Activated naive CD4-positive, alpha-beta T cell treated with anti-CD3 and anti-CD28 coated beads, Interleukin-2, amount 50 U/mL, for 16 hours (primary cell): Measurements from ENCODE around the gene SET.
"Not testable (repeated sequence)": the region's sequence is repeated elsewhere in the genome, so short reads cannot be mapped to it uniquely, and the experiment has no call there.

Experiments used
- DNase-seq: peaks from one replicate; pipeline ENCODE4 v3.0.0-alpha.2; 2020

SET gene, protein sequence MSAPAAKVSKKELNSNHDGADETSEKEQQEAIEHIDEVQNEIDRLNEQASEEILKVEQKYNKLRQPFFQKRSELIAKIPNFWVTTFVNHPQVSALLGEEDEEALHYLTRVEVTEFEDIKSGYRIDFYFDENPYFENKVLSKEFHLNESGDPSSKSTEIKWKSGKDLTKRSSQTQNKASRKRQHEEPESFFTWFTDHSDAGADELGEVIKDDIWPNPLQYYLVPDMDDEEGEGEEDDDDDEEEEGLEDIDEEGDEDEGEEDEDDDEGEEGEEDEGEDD

DNA sequence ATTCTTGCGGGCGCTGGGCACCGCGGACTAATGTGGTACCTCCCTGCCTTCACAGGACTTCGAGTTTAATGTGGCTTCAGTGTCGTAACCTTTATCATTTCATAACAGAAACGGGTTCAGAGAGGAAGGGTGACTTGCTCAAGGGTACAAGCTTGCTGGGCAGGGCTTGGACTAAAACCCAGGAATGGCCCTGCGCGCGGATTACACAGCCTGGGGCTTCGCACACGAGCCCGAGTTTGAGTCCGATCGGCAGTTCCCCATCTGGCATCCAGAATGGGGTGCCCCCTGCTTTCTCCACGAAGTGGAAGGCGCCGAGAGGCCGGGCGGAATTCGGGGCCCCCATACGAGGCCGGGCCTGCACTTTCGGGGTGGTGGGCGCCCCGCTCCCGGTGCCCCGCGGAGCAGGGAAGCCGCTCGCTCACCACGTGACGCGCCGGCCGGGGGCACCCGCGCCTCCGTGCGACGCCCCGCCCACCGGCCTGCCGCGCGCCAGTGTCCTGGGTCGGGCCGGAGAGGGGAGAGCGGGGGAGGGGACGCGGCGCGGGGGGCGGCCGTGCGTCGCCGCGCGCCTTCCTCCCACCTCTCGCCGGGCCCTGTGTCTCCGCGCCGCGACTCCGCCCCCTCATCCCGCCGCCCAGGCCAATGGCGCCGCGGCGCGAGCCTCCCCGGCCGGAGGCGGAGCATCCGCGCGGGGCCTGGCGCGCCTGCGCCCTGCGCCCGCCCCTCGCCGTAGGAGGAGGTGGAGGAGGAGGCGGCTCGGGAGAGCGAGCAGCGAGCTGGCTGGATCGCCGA, at the start of gene SET:
TSS of gene SET (plus strand) at position 722 of the 792 bp plus-strand sequence. CDS start 361 bp downstream, outside the sequence.
- DNase-seq, result peak; percentile 94

DNA sequence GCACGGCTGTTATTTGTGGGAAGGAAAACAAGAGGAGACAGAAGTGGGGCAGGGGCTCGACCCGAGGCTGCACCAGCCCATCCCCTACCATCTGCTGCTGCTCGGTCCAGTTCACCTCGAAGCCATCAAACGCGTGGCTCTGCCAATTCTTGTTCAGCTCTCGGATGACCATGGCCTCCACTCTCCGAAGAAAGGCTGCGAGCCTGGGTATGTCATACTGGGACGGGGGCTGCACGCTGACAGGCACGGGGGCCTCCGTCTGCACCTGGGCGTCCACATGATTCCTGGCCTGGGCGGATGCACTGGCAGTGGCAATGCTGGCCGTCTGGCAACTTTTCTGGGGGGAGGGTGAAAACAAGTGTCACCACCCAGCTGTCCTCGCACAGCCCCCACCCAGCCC, 48.4 kb upstream of the SET start:
- no peak for DNase-seq

DNA sequence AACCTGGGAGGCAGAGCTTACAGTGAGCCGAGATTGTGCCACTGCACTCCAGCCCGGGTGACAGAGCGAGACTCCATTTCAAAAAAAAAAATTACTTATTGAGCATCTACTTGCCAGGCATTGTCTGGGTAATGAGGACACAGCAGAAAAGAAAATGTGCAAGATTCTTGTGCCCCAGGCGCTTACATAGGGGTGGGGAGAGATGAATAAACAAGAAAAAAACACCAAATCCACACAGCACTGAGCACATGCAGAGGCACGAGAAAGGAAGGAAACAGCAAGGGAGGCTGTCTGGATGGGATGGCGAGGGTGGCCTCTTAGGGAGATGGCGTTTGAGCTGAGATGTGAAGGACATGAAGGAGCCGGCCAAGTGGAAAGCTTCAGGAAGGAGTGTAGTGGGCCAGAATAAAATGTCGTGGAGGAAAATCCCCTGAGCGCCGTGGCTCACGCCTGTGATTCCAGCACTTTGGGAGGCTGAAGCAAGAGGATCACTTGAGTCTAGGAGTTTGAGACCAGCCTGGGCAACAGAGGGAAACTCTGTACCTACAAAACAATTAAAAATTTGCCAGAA, 46.3 kb upstream of the SET start:
- no peak for DNase-seq

DNA sequence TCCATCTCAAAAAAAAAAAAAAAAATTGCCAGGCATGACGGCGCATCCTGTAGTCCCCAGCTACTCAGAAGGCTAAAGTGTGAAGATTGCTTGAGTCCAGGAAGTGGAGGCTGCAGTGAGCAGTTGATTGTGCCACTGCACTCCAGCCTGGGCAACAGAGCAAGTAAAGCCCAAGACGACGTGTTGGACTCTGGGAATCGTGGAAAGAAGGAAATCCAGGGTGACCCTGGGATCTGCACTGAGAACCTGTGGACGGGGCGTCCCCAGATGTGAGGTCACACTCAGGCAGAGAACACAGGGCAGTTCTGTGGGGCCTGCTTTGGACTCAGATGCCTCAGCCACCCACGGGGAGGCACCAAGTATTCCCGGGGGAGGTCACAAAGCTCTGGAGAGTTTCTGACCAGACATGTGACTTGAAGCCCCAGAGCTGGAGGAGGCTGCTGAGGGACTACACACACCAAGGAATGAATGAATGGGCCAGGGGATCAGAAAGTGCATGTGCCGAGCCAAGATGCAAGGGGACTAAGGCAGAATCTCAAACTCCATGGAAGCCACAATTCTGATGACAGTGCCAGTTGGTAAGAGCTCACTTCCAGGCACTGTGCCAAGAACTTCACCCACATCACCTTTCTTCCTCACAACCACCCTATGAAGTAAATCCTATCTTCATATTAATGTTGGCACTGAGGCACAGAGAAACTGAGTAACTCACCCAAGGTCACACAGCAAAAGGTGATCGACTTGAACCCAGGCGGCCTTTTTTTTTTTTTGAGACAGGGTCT, 45.3 kb upstream of the SET start:
- DNase-seq, result no peak

DNA sequence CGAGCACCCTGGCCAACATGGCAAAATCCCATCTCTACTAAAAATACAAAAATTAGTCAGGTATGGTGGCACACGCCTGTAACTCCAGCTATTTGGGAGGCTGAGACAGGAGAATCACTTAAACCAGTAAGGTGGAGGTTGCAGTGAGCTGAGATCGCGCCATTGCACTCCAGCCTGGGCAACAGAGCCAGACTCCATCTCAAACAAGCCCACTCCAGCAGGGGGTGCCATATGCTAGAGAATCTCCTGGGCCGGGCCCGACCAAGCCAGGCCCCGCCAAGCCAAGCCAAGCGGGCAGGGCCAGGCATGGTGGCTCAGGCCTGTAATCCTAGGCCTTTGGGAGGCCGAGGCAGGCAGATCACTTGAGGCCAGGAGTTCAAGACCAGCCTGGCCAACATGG, 40.8 kb upstream of the SET start:
- DNase-seq, result peak; percentile 77

DNA sequence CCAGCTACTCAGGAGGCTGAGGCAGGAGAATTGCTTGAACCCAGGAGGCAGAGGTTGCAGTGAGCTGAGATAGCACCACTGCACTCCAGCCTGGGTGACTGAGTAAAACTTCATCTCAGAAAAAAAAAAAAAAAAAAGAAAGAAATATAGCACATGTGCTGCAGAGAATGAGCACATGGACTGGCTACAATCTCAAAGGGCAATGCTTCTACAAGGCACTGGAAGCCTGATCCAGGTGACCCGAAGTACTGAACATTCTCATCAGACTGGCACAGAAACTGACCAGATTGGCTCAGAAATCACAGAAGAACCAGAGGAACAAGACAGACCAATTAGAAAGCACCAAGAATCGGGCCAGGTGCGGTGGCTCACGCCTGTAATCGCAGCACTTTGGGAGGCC, 37.2 kb upstream of the SET start:
- DNase-seq, result no peak

DNA sequence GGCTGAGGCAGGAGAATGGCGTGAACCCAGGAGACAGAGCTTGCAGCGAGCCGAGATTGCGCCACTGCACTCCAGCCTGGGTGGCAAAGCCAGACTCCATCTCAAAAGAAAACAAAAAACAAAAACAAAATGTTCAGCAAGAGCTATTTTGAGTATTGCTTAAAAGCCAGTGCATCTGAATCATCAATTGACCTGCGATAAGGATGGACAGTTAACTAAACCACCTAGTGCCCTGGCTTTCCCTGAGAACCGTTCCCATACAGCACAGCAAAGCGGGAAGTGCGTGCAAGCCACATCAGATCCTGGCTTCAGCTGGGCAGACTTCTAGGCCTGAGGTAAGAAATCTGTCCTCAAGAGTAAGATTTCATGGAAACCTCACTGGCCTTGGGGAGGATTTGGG, 35.1 kb upstream of the SET start:
- DNase-seq, result no peak

DNA sequence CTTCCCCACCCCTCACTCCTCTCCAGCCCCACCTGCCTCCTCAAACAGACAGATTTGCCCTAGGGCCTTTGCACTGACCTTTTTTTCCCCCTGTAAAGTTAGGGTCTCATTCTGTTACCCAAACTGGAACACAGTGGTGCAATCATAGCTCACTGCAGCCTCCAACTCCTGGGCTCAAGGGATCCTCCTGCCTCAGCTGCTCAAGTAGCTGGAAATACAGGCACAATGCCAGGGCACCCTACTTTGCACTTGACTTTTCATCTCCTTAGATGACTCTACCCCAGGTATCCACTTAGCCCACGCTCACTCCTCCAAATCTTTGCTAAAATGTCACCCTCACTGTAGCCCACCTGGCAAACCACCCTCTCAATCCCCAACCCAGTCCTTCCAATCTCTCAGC, 34.5 kb upstream of the SET start:
- DNase-seq, result no peak

DNA sequence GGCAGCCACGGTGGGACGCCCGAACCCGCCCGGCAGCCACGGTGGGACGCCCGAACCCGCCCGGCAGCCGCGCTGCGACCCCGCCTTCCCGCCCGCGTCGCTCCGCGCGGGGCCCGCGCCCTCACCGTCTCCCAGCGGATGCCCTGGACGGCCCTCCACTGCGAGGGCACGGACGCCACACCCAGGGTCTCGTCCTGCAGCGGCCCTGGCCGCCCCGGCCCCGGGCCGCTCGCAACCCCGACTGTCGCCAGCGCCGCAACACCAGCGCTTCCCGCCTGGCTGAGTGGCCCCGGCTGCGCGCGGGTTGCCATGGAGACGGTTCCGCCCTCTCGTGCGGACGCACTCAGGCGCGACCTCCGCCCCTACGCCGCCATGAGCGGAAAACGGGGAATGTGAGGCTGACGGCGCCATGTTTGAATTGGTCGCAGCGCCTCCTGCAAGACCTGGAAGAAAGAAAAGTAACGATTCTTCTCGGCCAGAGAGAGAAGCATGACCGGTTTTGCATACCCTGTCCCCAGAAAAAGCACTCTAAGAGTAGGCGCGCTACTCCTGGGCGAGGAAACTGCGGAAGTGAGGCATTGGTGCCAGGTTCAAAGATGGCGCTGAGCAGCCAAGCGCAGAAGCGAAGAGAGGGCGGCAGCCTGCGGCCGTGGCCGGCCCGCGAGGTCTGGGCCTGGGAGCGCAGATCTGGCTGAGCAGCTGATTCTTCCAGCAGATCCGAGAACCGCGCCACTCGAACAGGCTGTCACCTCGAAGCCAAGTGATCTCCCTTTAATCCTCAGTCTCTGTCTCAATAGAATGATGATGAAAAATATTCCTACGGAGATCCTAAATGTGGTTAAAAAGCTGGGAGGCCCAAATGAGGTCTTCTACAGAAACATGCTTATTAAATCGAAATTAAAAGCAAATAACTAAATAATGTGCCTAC, 32.3 kb upstream of the SET start, which contains the start of gene DYNC2I2:
TSS of gene DYNC2I2 (minus strand) at position 432 of the 928 bp plus-strand sequence. CDS start at position 311, 121 bp downstream.
- peak; percentile 97 for DNase-seq

DNA sequence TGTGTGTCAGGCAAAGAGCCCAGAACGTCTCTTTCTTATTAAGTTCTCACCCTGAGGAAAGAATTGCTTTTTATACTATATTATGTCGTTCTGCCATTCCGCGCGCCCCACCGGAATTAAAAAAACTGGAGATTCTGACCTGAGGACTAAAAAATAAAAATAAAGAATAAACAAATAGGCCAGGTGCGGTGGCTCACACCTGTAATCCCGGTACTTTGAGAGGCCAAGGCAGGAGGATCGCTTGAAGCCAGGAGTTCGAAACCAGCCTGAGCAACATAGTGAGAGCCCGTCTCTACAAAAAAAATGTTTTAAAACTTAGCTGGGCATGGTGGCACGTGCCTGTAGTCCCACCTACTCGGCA, 31.7 kb upstream of the SET start:
- no peak for DNase-seq

DNA sequence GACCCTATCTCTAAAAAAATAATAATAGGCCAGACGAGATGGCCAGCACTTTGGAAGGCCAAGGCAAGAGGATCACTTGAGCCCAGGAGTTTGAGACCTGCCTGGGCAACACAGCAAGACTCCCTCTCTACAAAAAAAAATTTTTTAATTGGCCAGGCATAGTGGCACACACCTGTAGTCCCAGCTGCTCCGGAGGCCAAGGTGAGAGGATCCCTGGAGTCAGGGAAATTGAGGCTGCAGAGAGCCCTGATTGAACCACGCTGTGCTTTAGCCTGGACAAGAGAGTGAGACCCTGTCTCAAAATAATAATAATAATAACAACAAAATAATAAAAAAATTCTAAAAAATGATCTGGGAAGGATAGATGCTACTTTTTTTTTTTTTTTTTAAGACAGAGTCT, 31.2 kb upstream of the SET start:
- DNase-seq, result no peak

DNA sequence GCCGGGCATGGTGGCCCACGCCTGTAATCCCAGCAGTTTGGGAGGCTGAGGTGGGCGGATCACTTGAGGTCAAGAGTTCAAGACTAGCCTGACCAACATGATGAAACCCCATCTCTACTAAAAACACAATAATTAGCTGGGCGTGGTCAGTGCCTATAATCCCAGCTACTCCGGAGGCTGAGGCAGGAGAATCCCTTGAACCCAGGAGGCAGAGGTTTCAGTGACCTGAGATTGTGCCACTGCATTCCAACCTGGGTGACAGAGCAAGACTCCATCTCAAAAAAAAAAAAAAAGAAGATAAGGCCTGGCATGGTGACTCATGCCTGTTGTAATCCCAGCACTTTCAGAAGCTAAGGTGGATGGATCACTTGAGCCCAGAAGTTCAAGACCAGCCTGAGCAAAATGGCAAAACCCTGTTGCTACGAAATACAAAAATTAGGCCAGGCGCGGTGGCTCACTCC, 22.5 kb upstream of the SET start:
- not testable (repeated sequence) for DNase-seq

DNA sequence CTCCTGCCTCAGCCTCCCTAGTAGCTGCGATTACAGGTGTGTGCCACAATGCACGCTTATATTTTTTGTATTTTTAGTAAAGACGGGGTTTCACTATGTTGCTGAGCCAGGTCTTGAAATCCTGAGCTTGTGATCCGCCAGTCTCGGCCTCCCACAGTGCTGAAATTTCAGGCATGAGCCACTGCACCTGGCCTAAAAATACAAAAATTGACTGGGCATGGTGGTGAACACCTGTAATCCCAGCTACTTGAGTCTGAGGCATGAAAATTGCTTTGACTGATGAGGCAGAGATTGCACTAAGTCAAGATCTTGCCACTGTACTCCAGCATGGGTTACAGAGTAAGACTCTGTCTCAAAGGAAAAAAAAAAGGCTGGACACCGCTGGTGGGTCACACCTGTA, 19.2 kb upstream of the SET start:
- no peak for DNase-seq

DNA sequence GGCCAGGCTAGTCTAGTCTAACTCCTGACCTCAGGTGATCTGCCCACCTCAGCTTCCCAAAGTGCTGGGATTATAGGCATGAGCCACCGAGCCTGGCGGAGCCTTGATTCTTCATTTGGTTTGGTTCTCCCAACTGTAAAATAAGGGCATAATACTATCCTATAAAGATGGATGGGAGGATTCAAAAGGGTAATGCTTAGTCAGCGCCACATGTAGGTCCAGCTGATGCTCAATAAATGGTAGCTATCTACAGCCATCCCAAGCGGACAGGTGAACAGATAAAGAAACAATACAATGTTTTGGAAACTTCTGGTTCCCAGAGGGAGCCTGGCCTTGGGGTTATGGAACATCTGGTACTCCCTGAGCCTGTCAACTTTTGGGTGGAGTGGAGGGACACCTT, 13.6 kb upstream of the SET start:
- DNase-seq, result no peak

DNA sequence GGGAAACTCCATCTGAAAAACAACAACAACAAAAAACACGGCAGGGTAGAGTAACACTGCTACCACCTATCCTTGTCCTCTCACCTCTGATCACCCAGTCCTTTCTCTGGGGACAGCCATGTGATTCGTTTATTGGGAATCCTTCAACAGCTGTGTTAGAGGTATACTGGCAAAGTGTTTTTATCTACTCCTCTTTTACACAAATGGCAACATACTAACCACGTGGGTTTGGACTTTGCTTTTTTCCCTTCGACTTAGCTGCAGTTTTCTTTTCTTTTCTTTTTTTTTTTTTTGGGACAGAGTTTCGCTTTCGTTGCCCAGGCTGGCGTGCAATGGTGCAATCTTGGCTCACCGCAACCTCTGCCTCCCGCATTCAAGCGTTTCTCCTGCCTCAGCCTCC, 11.2 kb upstream of the SET start:
- no peak for DNase-seq

DNA sequence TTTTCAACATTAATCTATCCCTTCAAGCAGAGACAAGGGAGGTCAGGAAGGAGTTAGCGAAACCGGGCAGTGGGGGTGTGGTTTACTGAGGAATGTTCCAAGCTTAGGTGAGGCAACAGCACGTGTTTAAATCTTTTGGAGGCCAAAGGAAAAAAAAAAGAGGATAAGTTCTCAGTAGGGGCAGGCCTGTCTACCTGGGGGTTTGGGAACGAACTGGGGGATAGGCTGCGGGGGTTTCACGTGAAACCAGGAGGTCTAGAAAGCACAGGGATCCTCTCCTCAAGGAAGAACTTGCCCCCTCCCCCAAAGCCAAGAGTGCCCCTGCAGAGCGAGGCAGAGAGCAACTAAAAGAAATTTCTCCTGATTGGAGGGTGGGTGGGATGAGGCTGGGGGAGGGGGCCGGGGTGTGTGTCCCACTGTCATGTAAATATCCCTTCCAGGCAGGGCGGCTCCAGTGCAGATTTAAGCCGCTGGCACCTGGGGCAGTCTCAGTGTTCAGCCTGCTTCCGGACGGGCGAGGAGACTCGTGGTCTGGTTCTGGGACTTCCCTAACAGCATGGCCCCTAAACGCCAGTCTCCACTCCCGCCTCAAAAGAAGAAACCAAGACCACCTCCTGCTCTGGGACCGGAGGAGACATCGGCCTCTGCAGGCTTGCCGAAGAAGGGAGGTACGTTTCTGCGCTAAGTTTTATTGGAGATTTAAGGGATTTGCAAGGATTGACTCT, 5.5 kb upstream of the SET start:
- DNase-seq, result no peak

DNA sequence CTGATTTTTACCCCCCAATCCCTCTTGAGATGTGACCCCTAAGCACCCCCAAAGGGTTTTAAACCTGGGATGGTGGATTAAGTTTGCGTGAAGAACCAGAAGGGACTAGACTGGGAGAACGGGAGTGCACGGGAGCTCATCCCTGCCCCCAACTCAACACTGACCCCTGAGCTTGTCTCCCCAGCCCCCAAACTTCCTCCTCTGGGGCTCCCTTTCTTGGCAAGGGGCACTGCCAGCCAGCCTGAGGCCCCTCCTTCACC, 5.0 kb upstream of the SET start:
- no peak for DNase-seq

DNA sequence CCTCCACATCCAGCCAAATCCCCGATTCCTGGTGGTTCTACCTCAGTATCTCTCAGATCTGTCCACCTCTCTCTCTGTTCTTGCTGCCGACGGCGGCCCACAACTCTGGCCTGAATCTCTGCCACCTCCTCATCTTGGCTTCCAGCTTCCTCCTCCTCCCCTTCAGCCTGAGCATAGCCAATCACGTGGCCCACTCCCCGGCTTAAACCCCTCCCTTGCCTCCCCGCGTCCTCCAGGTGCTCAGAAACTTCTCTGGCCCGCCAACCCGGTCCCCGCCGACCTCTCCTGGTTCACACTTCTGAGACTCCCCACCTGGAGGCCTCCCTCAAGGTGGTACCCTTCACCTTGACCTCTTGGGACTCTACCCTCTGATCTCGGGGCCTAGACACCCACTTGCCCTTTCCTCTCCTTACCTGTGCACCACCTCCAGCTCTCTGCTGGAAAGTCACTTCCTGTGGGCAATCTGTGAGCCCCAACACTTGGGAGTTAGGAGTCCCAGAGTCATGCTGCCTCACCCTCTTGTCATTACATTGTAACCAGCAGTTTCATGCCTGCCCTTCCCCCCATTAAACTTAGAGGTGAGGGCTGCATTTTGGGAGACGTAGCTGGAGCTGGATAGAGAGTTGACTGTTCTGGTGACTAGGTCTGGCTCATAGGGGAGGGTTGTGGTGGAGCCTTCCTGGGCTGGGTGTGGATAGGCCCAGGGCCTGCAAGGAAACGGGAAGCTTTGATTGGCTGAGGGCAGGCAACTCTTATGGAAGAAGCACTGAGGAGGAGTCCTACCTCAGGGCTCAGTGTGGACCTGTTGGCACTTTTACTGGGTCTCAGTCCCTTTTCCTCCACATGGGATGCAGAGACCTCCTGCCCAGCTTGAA, 4.5 kb upstream of the SET start:
- peak; percentile 75 for DNase-seq

DNA sequence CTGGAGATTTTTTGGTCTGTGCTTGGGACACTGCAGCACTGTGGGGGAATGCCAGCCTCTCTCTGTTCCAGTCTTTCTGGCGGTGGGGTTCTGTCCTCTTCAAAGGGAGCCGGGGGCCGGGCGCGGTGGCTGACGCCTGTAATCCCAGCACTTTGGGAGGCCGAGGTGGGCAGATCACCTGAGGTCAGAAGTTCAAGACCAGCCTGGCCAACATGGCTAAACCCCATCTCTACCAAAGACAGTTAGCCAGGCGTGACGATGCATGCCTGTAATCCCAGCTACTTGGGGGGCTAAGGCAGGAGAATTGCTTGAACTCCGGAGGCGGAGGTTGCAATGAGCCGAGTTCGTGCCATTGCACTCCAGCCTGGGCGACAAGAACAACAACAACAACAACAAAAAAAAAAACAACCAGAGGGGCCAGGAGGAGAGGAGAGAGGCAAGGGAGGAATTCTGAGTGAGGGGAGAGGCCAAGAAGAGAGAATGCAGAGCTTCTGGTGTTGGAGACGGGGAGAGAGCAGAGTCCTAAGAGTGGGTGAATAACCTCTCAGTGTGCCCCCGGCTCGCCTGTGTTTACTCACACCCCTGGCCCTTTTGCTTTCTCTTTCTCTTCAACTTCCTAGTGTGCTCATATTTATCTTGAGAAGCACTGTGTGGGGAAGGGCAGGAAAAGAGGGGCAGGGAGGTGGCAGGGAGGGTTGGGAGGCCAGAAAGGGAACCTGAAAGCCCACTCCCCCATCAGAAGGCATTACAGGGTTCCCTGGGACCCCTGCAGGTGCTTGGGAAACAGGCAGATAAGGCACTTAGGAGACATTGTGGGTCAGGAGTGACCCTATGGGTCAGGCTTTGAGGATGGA, 3.2 kb upstream of the SET start:
- DNase-seq, result peak; percentile 59

DNA sequence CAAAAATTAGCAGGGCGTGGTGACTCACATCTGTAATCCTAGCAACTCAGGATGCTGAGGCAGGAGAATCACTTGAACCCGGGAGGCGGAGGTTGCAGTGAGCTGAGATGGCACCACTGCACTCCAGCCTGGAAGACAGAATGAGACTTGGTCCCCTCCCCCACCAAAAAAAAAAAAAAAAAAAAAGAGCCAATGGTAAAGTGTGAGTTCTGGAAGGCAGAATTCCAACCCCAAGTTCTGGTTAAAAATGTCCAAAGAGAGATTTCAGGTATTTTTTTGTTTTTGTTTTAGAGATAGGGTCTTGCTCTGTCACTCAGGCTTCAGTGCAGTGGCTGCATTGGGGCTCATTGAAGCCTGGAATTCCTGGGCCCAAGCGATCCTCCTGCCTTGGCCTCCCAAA, 1.6 kb upstream of the SET start:
- no peak for DNase-seq
